GM23338 (cell line): ENCODE results near the gene SLC26A1. TPM values are rescaled to one million over a fixed set of nuclear protein-coding genes. Genes with fewer than 3 reads are reported as not detected.

Experiments used
- ATAC-seq: fragments of 200-7000 bp; cut with Tn5 transposase; 3 replicates; pipeline ENCODE4 v1.9.1; 2020
- DNase-seq: peaks from one replicate; pipeline ENCODE4 v3.0.0-alpha.2; 2015; ENCODE audit warnings: low spot score
- H2AFZ ChIP-seq: fragments of 200-600 bp; sonication (generic); 2 replicates; pipeline ENCODE4 v1.8.0; 2016; ENCODE audit warnings: antibody characterized with exemption, mild to moderate bottlenecking, moderate library complexity
- H3F3A ChIP-seq: fragments of 200-600 bp; sonication (generic); replicated peaks from 2 replicates; pipeline ENCODE4 v1.8.0; 2017; ENCODE audit warnings: antibody characterized with exemption, mixed run types, low read depth
- H3K27ac ChIP-seq: fragments of 200-600 bp; sonication (generic); 2 replicates; pipeline ENCODE4 v1.6.1; 2016; ENCODE audit warnings: low read depth
- H3K27me3 ChIP-seq: fragments of 200-600 bp; sonication (generic); 2 replicates; pipeline ENCODE4 v1.8.0; 2016; ENCODE audit warnings: mild to moderate bottlenecking, mixed run types, moderate library complexity; ENCODE audit not compliant: insufficient read depth
- H3K36me3 ChIP-seq: fragments of 200-600 bp; sonication (generic); 2 replicates; pipeline ENCODE4 v1.8.0; 2016; ENCODE audit warnings: mild to moderate bottlenecking; ENCODE audit not compliant: insufficient read depth
- H3K4me1 ChIP-seq: fragments of 200-600 bp; sonication (generic); 2 replicates; pipeline ENCODE4 v1.8.0; 2016; ENCODE audit warnings: mild to moderate bottlenecking, moderate library complexity; ENCODE audit not compliant: insufficient read depth
- H3K4me2 ChIP-seq: fragments of 200-600 bp; sonication (generic); 2 replicates; pipeline ENCODE4 v1.7.1; 2017; ENCODE audit warnings: mixed run types
- H3K4me3 ChIP-seq: fragments of 200-600 bp; sonication (generic); 2 replicates; pipeline ENCODE4 v1.6.1; 2016; ENCODE audit warnings: mixed run types
- H3K79me2 ChIP-seq: fragments of 200-600 bp; sonication (generic); replicated peaks from 2 replicates; pipeline ENCODE4 v1.8.0; 2017; ENCODE audit warnings: mild to moderate bottlenecking; ENCODE audit not compliant: insufficient read depth
- H3K9me2 ChIP-seq: fragments of 200-600 bp; sonication (generic); 2 replicates; pipeline ENCODE4 v1.8.0; 2017; ENCODE audit not compliant: insufficient read depth
- H4K20me1 ChIP-seq: fragments of 200-600 bp; sonication (generic); replicated peaks from 2 replicates; pipeline ENCODE4 v1.8.0; 2017; ENCODE audit warnings: mild to moderate bottlenecking; ENCODE audit not compliant: insufficient read depth
- H3K27ac Mint-ChIP-seq: 2 replicates; pipeline ENCODE4 v1.8.0; 2020; ENCODE audit warnings: inconsistent platforms, mild to moderate bottlenecking, moderate library complexity, mixed read lengths
- H3K27me3 Mint-ChIP-seq: 3 replicates; pipeline ENCODE4 v1.8.0; 2022; ENCODE audit warnings: low read depth, mild to moderate bottlenecking, moderate library complexity, mixed read lengths, inconsistent platforms; ENCODE audit not compliant: insufficient read depth, poor library complexity
- H3K36me3 Mint-ChIP-seq: 3 replicates; pipeline ENCODE4 v1.8.0; 2021; ENCODE audit warnings: low read depth, mild to moderate bottlenecking, inconsistent platforms, moderate library complexity, mixed read lengths
- H3K4me1 Mint-ChIP-seq: 3 replicates; pipeline ENCODE4 v1.8.0; 2020; ENCODE audit warnings: mild to moderate bottlenecking, inconsistent platforms, mixed read lengths
- H3K4me3 Mint-ChIP-seq: 3 replicates; pipeline ENCODE4 v1.8.0; 2021; ENCODE audit warnings: moderate library complexity, mild to moderate bottlenecking, inconsistent platforms, mixed read lengths
- H3K9me3 Mint-ChIP-seq: 3 replicates; pipeline ENCODE4 v1.8.0; 2020; ENCODE audit warnings: moderate library complexity, mild to moderate bottlenecking, inconsistent platforms, mixed read lengths
- CREB1 ChIP-seq: fragments of 250-450 bp; sonication (Bioruptor Pico); IDR thresholded peaks from 2 replicates; pipeline ENCODE4 v1.5.0; 2020; ENCODE audit warnings: low read depth, mild to moderate bottlenecking, moderate library complexity
- CTCF ChIP-seq, 2 experiments: fragments of 200-600 bp in 1 of 2; sonication (generic) in 1 of 2; conservative IDR thresholded peaks; 2 replicates each; pipeline versions ENCODE4 v1.5.1 to v1.6.1; 2016 to 2017; ENCODE audit warnings: antibody characterized with exemption in 2 of 2, low read depth in 2 of 2, mild to moderate bottlenecking in 2 of 2, moderate library complexity in 1 of 2
- EZH2 ChIP-seq: fragments of 200-600 bp; sonication (generic); IDR thresholded peaks from one replicate; pipeline ENCODE4 v1.8.0; 2017; ENCODE audit warnings: antibody characterized with exemption, mild to moderate bottlenecking, low read depth; ENCODE audit not compliant: unreplicated experiment
- EZH2phosphoT487 ChIP-seq: fragments of 200-600 bp; sonication (generic); IDR thresholded peaks from one replicate; pipeline ENCODE4 v1.8.1; 2018; ENCODE audit warnings: antibody characterized with exemption; ENCODE audit not compliant: unreplicated experiment
- JUNB ChIP-seq: IDR thresholded peaks from one replicate; pipeline ENCODE4 v1.6.1; 2016; ENCODE audit warnings: antibody characterized with exemption; ENCODE audit not compliant: unreplicated experiment
- NANOG ChIP-seq: IDR thresholded peaks from 2 replicates; pipeline ENCODE4 v1.6.1; 2016; ENCODE audit warnings: antibody characterized with exemption, borderline replicate concordance
- POLR2AphosphoS5 ChIP-seq: IDR thresholded peaks from 2 replicates; pipeline ENCODE4 v1.6.1; 2016; ENCODE audit warnings: antibody characterized with exemption, low read depth
- REST ChIP-seq: IDR thresholded peaks from one replicate; pipeline ENCODE4 v1.6.1; 2018; ENCODE audit warnings: antibody characterized with exemption; ENCODE audit not compliant: unreplicated experiment
- STAT1 ChIP-seq: IDR thresholded peaks from one replicate; pipeline ENCODE4 v1.6.1; 2016; ENCODE audit warnings: antibody characterized with exemption; ENCODE audit not compliant: unreplicated experiment
- ZNF114 ChIP-seq: fragments of 250-450 bp; sonication (Bioruptor Pico); IDR thresholded peaks from 2 replicates; pipeline ENCODE4 v1.5.0; 2020; ENCODE audit warnings: mild to moderate bottlenecking, moderate library complexity
- ZNF331 ChIP-seq: fragments of 250-450 bp; sonication (Bioruptor Pico); IDR thresholded peaks from 2 replicates; pipeline ENCODE4 v1.5.0; 2020; ENCODE audit warnings: low read depth, mild to moderate bottlenecking, moderate library complexity
- polyA plus RNA-seq: library from polyadenylated mRNA; unstranded; fragments of >200 nt; fragmentation: Nextera tagmentation; extraction: Ambion mirVana; gene quantifications from 2 replicates; pipeline ENCODE4 v1.2.1, GENCODE V29; 2016
- total RNA-seq: library from RNA; depleted of rRNA; stranded (reverse); fragments of >200 nt; shearing (Covaris generic); gene quantifications from 2 replicates; pipeline ENCODE4 v1.2.3, GENCODE V29; 2014
- TF ChIP-seq, protein P1 (sequence below): fragments of 250-450 bp; sonication (Bioruptor Pico); IDR thresholded peaks from 2 replicates; pipeline ENCODE4 v1.5.0; 2020; ENCODE audit warnings: mild to moderate bottlenecking, moderate library complexity
- TF ChIP-seq, protein P2 (sequence below): IDR thresholded peaks from 2 replicates; pipeline ENCODE4 v1.6.1; 2016; ENCODE audit warnings: antibody characterized with exemption

The SLC26A1 gene
- total and polyA plus RNA-seq, 2 experiments from 2014 or later, result 0.10 to 0.27 TPM

GRCh38 chr4:1006856-1007255, 13.7 kb upstream of the SLC26A1 start:
- Histone ChIP-seq H3K27me3 (peaks cover 87% of the 10 kb centered on the region), H3K4me2 (no peak overlapping the region), H3F3A (0 out of 2 replicates have a peak, but pooled peaks cover 5% of the 10 kb centered on the region), H3K36me3 (no peaks in the 10 kb centered on the region), H3K9me2 (no peaks in the 10 kb centered on the region), H3K27ac (no peak overlapping the region), H3K79me2 (no peaks in the 10 kb centered on the region), H3K4me3 (no peak overlapping the region), H2AFZ (no peak overlapping the region), H3K4me1 (peaks cover 5% of the 10 kb centered on the region; the same call in 1 of the 2 replicates), H4K20me1 (no peaks in the 10 kb centered on the region)
- ATAC-seq (no peak), DNase-seq (no peak)
- Mint-ChIP-seq H3K27me3 (peaks cover 69% of the 10 kb centered on the region), H3K27ac (no peak overlapping the region), H3K36me3 (no peaks in the 10 kb centered on the region), H3K9me3 (peaks cover 9% of the 10 kb centered on the region; the same call in 2 of the 3 replicates), H3K4me3 (no peak overlapping the region), H3K4me1 (peaks cover 8% of the 10 kb centered on the region; the same call in 2 of the 3 replicates)
- TF ChIP-seq STAT1 (no peak), EZH2 (no peak), EZH2phosphoT487 (no peak), POLR2AphosphoS5 (no peak), CREB1 (CRISPR knock-in tag) (no peak), REST (no peak), ZNF331 (no peak), CTCF (conservative IDR thresholded peaks at IDR 0.05; ENCODE audit: low read depth in 2 of 2) (no peak), JUNB (no peak), ZNF114 (CRISPR knock-in tag) (no peak), NANOG (no peak)
- TF ChIP-seq, protein P1, sequence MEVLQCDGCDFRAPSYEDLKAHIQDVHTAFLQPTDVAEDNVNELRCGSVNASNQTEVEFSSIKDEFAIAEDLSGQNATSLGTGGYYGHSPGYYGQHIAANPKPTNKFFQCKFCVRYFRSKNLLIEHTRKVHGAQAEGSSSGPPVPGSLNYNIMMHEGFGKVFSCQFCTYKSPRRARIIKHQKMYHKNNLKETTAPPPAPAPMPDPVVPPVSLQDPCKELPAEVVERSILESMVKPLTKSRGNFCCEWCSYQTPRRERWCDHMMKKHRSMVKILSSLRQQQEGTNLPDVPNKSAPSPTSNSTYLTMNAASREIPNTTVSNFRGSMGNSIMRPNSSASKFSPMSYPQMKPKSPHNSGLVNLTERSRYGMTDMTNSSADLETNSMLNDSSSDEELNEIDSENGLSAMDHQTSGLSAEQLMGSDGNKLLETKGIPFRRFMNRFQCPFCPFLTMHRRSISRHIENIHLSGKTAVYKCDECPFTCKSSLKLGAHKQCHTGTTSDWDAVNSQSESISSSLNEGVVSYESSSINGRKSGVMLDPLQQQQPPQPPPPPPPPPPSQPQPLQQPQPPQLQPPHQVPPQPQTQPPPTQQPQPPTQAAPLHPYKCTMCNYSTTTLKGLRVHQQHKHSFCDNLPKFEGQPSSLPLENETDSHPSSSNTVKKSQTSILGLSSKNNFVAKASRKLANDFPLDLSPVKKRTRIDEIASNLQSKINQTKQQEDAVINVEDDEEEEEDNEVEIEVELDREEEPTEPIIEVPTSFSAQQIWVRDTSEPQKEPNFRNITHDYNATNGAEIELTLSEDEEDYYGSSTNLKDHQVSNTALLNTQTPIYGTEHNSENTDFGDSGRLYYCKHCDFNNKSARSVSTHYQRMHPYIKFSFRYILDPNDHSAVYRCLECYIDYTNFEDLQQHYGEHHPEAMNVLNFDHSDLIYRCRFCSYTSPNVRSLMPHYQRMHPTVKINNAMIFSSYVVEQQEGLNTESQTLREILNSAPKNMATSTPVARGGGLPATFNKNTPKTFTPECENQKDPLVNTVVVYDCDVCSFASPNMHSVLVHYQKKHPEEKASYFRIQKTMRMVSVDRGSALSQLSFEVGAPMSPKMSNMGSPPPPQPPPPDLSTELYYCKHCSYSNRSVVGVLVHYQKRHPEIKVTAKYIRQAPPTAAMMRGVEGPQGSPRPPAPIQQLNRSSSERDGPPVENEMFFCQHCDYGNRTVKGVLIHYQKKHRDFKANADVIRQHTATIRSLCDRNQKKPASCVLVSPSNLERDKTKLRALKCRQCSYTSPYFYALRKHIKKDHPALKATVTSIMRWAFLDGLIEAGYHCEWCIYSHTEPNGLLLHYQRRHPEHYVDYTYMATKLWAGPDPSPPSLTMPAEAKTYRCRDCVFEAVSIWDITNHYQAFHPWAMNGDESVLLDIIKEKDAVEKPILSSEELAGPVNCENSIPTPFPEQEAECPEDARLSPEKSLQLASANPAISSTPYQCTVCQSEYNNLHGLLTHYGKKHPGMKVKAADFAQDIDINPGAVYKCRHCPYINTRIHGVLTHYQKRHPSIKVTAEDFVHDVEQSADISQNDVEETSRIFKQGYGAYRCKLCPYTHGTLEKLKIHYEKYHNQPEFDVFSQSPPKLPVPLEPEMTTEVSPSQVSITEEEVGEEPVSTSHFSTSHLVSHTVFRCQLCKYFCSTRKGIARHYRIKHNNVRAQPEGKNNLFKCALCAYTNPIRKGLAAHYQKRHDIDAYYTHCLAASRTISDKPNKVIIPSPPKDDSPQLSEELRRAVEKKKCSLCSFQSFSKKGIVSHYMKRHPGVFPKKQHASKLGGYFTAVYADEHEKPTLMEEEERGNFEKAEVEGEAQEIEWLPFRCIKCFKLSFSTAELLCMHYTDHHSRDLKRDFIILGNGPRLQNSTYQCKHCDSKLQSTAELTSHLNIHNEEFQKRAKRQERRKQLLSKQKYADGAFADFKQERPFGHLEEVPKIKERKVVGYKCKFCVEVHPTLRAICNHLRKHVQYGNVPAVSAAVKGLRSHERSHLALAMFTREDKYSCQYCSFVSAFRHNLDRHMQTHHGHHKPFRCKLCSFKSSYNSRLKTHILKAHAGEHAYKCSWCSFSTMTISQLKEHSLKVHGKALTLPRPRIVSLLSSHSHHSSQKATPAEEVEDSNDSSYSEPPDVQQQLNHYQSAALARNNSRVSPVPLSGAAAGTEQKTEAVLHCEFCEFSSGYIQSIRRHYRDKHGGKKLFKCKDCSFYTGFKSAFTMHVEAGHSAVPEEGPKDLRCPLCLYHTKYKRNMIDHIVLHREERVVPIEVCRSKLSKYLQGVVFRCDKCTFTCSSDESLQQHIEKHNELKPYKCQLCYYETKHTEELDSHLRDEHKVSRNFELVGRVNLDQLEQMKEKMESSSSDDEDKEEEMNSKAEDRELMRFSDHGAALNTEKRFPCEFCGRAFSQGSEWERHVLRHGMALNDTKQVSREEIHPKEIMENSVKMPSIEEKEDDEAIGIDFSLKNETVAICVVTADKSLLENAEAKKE (CRISPR knock-in tag), result no peak
- TF ChIP-seq, protein P2, sequence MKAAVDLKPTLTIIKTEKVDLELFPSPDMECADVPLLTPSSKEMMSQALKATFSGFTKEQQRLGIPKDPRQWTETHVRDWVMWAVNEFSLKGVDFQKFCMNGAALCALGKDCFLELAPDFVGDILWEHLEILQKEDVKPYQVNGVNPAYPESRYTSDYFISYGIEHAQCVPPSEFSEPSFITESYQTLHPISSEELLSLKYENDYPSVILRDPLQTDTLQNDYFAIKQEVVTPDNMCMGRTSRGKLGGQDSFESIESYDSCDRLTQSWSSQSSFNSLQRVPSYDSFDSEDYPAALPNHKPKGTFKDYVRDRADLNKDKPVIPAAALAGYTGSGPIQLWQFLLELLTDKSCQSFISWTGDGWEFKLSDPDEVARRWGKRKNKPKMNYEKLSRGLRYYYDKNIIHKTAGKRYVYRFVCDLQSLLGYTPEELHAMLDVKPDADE, result no peak
